NCI-H128 (cell line): ENCODE measurements around the gene BID.
"Not testable (repeated sequence)": the region's sequence is repeated elsewhere in the genome, so short reads cannot be mapped to it uniquely, and the experiment has no call there.

Experiments
- DNase-seq: peaks from one replicate; lab custom pipeline; 2025; ENCODE audit not compliant: unreplicated experiment; lab: John Stamatoyannopoulos, UW

BID gene

DNA sequence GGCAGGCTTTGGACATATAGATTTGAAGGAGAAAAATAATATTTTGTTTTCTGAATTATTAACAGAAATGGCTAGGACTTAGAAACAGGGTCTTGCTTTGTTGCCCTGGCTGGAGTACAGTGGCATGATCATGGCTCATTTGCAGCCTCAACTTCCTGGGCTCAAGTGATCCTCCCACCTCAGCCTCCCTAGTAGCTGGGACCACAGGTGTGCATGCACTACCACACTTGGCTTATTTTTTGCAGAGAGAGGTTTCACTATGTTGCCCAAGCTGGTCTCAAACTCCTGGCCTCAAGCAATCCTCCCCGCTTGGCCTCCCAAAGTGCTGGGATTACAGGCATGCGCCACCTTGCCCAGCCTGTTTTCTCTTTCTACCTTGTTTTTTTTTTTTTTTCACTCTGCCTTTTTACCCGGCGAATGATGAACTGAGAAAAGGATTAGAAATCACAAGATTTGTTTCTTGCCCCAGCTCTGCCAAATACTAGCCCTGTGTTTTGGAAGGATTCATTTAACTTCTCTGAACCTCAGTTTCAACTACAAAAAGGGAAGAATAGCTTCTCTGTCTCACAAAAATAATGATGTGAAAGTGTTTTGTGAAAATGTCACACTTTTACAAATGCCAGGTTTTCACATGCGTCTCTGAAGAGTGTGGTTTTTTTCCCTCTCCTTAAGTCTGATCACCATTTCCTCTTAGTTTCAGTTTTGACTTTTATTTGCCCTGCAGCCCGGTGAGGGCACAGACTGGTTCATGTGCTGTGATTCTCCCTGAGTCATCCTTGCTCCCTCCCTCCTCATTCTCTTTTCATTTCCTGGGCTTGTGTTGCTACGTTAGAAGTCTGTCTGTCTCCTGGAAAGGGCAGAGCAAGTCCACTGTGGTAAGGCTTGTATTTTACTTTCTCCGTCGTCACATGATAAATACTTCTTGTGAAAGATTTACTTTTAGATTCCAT, 68.0 kb downstream of the BID start:
- DNase-seq = no peak

DNA sequence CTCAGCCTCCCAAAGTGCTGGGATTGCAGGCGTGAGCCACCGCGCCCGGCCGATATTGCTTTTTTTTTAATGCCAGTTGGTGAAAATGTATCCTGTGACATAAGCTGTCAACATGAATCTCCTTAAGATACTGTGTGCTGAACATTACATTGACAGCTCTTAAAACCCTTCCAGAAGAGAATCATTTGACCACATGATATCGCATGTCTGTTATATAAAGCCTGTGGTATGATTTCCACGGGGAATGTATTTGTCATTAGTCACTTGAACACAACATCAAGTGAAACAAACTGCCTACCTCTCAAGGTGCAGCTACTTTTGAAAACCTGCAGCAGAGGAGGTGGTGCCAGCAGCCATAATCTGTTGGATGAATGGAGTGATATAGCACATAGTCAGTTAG, 68.7 kb downstream of the BID start:
- no peak for DNase-seq

DNA sequence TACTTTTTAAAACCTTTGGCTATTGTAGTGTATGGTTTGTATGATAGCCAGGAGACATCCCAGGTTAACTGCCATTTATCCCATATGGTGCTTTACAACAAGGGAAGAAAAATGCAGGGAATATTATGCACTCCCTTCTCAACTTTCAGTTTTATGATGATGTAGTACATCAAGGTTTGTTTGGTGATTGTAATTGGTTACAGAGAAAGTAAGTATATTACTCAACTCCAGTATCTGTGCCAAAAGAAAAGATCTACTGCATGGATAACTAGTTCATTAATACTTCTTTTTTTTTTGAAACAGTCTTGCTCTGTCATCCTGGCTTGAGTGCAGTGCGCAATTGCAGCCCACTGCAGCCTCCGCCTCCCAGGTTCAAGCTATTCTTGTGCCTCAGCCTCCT, 70.5 kb downstream of the BID start:
- no peak for DNase-seq

DNA sequence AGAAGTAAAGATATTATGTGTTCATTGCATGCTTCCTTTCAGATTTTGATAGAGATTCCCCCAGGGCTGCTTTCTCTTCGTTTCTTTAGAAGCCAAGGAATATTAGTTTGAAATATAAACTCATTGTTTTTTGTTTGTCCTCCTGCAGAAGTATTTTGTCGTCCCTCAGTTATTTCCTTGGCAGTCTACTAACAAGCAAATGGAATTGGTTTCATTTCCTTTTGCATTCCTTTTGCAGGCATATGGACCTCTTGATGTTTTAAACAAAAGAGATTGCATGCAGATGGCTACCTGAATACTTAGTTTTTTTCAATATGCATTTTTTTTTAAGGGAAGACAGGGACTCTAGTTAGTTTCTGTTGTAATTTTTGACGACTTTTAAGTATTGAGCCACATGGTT, 73.5 kb downstream of the BID start:
- no peak for DNase-seq

DNA sequence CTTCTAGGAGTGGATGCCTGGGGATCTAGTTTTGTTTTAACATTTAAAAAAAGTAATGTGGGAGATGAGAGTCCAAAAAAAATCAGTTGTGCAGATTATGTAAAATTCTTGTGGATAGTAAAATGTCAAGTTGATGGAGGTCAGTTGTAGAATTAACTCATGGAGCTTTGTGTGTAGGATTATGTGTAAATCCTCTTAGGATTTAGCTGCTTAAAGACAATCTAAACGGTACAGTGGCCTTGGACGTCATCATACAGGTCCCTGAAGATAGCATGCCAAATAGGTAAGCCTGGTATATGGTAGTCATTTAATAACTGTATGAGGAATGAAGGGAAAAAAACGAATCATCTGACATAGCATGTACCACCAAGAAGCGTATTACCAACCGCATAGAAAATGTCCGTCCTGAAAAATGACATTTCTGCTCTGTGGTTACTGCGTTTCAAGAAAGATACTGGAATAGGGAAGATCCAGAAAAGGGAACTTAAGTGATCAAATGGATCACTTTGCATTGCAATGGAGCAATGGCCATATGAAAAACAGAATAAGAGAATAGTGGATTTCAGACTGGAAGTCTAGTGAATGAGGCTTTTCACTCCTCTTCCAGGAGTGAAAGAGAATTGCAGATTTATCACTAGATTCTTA, 74.5 kb downstream of the BID start:
- DNase-seq = no peak

DNA sequence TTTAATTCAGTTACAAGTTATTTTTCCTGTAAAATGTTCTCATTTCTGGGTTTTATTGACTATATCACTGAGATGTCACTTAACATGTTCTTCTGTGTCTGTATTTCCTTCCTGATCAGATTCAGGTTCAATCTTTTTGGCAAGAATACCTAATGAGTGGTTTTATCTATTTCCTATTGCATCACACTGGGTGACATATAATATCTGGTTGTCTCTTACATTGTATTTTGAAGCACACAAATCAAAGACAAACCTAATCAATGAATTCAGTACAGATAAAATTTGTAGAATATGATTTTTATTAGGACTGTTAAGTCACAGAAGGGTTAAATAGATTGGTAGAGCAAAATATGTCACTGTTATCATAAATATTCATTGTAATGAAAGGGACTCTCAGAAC, 75.3 kb downstream of the BID start:
- no peak for DNase-seq

DNA sequence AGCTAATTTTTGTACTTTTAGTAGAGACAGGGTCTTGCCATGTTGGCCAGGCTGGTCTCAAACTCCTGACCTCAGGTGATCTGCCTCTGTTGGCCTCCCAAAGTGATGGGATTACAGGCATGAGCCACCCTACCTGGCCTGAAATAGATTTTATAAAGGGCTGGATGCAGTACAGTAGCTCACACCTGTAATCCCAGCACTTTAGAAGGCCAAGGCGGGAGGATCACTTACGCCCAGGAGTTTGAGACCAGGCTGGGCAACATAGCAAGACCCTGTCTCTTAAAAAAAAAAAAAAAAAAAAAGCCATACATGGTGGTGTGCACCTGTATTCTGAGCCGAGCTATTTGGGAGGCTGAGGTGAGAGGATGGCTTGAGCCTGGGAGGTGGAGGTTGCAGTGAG, 76.0 kb downstream of the BID start:
- not testable (repeated sequence) for DNase-seq

DNA sequence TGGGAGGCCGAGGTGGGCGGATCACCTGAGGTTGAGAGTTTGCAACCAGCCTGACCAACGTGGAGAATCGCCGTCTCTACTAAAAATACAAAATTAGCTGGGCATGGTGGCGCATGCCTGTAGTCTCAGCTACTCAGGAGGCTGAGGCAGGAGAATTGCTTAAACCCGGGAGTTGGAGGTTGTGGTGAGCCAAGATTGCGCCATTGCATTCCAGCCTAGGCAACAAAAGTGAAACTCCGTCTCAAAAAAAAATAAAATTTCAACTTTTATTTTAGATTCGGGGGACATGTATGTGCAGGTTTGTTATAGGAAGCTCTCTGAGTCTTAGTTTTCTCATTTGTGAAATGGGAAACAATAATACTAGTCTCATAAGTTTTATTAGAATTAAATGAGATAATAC, 77.1 kb downstream of the BID start:
- not testable (repeated sequence) for DNase-seq

DNA sequence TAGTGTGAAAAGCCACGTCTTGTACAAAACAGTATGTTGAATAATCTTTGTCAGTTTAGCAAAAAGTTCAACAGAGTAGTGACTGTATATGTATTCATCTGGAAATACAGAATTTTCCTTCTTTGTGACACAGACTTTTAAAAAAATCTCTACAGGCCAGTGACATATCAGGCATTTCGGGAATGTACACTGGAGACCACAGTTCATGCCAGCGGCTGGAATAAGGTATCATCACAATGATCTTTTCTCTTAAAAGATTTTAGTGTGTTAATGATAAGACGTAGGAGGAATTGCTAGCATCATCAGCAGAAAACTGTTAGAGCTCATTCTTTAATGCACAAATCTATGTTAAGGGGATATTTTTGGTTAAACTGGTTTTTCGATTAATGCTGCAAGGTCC, 78.3 kb downstream of the BID start:
- DNase-seq = no peak

DNA sequence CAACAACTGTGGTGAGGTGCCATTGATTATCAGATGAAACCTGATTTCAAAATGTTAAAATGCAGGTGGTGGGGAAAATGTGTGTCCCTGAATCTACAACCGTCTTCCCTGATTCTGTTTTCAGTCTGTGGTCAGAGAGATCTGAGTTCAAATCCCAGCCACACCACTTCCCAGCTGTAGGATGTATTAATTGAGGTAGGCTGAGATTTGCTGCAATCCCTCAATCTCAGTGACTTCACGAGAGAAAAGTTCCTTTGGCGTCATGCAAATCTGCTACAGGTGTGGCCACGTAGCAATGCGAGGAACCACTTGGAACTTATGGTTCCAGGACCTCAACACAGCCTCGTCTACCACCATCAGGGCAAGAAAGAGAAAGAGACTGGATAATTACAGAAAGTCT, 79.5 kb downstream of the BID start:
- DNase-seq = no peak

DNA sequence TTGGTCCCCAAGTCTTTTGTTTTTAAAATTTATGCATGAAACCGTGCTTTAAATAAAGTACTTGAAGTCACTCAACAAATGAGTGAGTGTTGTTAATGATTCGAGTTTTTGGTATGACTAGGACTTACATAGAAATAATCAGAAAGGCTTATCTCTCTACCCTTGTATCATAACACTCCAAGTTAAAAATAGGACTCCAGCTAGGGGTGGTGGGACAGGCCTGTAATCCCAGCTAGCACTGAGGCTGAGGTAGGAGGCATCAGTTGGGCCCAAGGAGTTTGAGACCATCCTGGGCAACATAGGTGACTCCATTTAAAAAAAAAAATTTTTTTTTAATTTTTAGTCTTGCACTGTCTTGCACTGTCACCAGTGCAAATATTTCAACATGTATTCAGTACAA, 80.1 kb downstream of the BID start:
- no peak for DNase-seq

DNA sequence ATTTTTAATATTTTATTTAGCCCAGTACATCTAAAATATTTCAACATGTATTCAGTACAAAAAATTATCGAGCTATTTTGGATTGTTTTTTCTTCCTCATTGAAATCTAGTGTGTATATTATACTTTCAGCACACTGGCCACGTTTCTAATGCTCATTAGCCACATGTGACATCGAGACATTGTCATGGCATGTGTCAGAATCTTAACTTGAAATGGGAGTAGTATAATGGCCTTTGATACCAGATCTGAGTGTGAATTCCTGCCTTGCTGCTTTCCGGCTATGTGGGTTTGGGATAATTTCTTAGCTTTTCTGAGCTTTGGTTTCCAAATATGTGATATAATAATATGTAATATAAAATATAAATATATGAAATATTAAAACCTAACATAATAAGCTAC, 81.4 kb downstream of the BID start:
- DNase-seq = no peak

DNA sequence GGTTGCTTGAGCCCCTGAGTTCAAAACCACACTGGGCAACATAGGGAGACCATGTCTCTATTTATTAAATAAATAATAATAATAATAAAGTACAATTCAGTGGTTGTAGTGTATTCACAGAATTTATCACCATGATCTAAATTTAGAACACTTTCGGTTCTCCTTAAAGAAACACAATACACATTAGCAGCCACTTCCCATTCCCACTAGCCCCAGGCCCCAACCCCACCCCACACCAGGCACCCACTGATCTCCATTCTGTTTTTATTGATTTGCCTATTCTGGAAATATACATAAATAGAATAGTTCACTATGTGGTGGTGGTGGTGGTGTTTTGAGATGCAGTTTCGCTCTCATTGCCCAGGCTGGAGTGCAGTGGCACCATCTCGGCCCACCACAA, 90.0 kb downstream of the BID start:
- no peak for DNase-seq
